Measurements from ENCODE around the gene WDR81.
A peak's percentile ranks its signal among the peaks of the same experiment; 100 is the strongest.
"Not testable (repeated sequence)": the region's sequence is repeated elsewhere in the genome, so short reads cannot be mapped to it uniquely, and the experiment has no call there.

Gene WDR81

GRCh38 chr17:1753767-1754429, 29.4 kb downstream of the WDR81 start:
- no peak for DNase-seq (ENCODE audit: low read depth in 2 of 2)

GRCh38 chr17:1754430-1755112, 30.1 kb downstream of the WDR81 start:
- no peak for DNase-seq (ENCODE audit: low read depth in 2 of 2)

DNA sequence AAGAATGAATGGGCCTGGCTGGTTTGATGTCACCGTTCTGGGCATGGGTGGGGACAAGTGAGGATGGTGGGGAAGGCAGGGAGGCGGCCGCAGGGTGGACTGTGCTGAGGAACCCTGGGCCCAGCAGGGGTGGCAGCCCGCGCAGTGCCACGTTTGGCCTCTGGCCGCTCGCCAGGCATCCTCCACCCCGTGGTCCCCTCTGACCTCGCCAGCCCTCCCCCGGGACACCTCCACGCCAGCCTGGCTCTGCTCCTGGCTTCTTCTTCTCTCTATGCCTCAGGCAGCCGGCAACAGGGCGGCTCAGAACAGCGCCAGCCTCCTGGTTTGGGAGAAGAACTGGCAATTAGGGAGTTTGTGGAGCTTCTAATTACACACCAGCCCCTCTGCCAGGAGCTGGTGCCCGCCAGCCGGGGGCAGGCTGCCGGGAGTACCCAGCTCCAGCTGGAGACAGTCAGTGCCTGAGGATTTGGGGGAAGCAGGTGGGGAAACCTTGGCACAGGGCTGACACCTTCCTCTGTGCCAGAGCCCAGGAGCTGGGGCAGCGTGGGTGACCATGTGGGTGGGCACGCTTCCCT, 30.8 kb downstream of the WDR81 start:
- DNase-seq (ENCODE audit: low read depth in 2 of 2), result no peak

- no peak for DNase-seq (ENCODE audit: low read depth in 2 of 2)
Measured at GRCh38 chr17:1755827-1756262, 31.3 kb downstream of the WDR81 start.

DNA sequence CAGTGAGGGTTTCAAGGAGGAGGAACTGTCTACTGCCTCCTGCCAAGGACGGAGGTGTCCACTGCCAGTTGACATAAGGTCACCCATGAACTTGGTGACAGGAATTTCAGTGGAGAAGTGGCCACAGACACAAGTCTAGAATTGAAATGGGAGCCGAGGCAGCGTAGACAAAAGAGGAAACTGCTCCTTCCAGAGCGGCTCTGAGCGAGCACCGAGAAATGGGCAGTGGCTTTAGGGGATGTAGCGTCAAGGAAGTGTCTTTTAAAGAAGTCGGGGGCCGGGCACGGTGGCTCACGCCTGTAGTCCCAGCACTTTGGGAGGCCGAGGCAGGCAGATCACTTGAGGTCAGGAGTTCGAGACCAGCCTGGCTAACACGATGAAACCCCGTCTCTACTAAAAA, 34.3 kb downstream of the WDR81 start:
- no peak for DNase-seq (ENCODE audit: low read depth in 2 of 2)

GRCh38 chr17:1759529-1759928, 35.0 kb downstream of the WDR81 start:
- DNase-seq (ENCODE audit: low read depth in 2 of 2), result no peak

- no peak for DNase-seq (ENCODE audit: low read depth in 2 of 2)
Measured at GRCh38 chr17:1762233-1762900, 37.9 kb downstream of the WDR81 start.

GRCh38 chr17:1762901-1763898, 38.7 kb downstream of the WDR81 start:
- no peak for DNase-seq (ENCODE audit: low read depth in 2 of 2)

GRCh38 chr17:1764284-1764683, 39.8 kb downstream of the WDR81 start:
- peak in 1 of 2 donors; percentile 33 for DNase-seq (ENCODE audit: low read depth in 2 of 2)

GRCh38 chr17:1764705-1765104, 40.2 kb downstream of the WDR81 start:
- not testable (repeated sequence) for DNase-seq (ENCODE audit: low read depth in 2 of 2)

- DNase-seq (ENCODE audit: low read depth in 2 of 2), result no peak
Measured at GRCh38 chr17:1765576-1765975, 41.1 kb downstream of the WDR81 start.

DNA sequence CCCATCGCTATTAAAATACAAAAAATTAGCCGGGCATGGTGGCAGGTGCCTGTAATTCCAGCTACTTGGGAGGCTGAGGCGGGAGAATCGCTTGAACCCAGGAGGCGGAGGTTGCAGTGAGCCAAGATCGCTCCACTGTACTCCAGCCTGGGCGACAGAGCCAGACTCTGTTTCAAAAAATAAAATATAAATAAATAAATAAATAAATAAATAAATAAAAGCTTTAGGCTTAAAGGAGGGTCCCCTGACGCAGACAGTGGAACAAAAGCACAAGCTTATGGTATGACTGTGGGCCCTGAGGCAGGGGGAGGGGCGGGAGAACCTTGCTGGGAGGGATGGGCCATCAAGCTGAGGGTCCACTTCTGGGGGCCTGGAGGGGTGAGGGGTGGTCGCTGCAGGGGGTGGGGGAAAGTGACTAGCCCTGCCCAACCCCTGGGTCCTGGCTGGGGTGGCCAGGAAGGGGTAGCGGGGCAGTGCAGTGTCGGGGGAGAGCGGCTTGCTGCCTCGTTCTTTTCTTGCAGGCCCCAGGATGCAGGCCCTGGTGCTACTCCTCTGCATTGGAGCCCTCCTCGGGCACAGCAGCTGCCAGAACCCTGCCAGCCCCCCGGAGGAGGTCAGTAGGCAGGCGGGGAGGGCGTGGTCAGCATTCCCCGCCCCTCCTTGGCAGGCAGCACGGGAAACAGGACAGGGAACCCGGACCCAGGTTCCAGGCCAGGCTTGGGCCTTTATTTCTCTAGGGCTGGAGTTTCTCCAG, 42.1 kb downstream of the WDR81 start:
- DNase-seq (ENCODE audit: low read depth in 2 of 2), result no peak

DNA sequence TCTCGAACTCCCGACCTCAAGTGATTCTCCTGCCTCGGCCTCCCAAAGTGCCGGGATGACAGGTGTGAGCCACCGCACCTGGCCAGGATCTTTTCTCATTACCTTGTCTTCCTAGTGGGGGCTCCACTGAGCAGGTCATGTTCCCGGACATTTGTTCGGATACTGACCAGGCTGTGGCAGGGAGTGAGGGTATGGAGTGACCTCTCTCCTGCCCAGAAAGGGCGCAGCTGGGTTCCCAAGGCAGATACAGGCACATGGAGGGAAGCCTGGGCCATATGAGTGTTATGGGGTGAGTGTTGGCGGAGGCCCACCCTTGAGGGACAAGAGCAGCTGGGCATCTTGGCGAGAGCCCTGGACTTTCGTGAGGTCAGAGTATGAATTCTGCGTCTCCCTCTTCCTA, 42.9 kb downstream of the WDR81 start:
- DNase-seq (ENCODE audit: low read depth in 2 of 2), result no peak

GRCh38 chr17:1769822-1770477, 45.4 kb downstream of the WDR81 start:
- DNase-seq (ENCODE audit: low read depth in 2 of 2), result no peak

DNA sequence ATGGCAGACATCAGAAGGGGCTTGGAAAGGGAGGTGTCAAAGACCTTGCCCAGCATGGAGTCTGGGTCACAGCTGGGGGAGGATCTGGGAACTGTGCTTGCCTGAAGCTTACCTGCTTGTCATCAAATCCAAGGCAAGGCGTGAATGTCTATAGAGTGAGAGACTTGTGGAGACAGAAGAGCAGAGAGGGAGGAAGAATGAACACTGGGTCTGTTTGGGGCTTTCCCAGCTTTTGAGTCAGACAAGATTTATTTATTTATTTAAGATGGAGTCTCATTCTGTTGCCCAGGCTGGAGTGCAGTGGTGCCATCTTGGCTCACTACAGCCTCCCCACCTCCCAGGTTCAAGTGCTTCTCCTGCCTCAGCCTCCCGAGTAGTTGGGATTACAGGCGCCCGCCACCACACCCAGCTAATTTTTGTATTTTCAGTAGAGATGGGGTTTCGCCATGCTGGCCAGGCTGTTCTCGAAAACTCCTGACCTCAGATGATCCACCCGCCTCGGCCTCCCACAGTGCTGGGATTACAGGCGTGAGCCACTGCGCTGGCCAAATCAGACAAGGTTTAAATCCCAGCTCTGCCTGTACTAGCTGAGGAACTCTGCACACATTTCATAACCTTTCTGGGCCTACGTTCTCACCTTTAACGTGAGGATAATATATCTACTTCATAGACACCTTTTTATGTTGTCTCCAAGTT, 48.6 kb downstream of the WDR81 start:
- not testable (repeated sequence) for DNase-seq (ENCODE audit: low read depth in 2 of 2)

GRCh38 chr17:1773696-1774181, 49.2 kb downstream of the WDR81 start:
- DNase-seq (ENCODE audit: low read depth in 2 of 2), result no peak

DNA sequence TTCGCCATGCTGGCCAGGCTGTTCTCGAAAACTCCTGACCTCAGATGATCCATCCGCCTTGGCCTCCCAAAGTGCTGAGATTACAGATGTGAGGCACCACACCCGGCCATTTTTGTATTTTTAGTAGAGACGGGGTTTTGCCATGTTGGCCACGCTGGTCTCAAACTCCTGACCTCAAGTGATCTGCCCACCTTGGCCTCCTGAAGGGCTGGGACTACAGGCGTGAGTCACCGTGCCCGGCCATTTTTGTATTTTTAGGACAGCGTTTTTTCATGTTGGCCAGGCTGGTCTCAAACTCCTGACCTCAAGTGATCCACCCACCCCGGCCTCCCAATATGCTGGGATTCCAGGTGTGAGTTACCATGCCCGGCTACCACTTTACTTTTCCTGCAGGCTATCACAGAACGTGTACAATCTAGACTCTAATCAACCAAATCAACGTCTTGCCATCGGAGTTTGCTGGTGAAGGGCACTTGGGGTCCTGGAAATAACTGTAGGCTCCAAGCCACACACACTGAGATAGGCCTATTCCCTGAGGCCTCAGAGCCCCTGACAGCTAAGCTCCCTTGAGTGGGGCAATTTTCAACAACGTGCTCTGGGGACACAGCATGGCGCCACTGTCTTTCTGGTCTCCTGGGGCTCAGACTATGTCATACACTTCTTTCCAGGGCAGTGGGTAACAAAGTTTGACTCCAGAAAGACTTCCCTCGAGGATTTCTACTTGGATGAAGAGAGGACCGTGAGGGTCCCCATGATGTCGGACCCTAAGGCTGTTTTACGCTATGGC, 50.1 kb downstream of the WDR81 start:
- no peak for DNase-seq (ENCODE audit: low read depth in 2 of 2)

GRCh38 chr17:1776328-1776727, 51.8 kb downstream of the WDR81 start:
- DNase-seq (ENCODE audit: low read depth in 2 of 2), result no peak

DNA sequence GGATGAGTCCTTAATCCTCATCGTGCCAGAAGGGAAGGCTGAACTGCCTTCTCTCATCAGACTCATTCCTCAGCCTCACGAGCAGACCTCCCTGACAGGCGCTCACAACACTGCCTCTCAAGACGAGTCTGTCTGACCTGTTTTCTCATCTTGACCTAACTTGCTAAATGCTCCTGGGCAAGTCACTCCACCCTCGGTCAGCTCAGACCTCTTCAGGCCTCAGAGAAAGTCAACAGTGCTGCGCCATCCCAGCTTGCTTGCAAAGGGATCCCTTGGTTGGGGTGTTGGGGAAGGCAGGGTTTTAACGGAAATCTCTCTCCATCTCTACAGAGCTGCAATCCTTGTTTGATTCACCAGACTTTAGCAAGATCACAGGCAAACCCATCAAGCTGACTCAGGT, 52.4 kb downstream of the WDR81 start:
- DNase-seq (ENCODE audit: low read depth in 2 of 2), result no peak

All from stimulated activated CD4-positive, alpha-beta T cell treated with anti-CD3 and anti-CD28 coated beads, Interleukin-15, amount 100 ng/mL, for 48 hours (primary cell).